Measurements from ENCODE around the gene CYP4Z1.
"Not testable (repeated sequence)": the region's sequence is repeated elsewhere in the genome, so short reads cannot be mapped to it uniquely, and the experiment has no call there.

DNA sequence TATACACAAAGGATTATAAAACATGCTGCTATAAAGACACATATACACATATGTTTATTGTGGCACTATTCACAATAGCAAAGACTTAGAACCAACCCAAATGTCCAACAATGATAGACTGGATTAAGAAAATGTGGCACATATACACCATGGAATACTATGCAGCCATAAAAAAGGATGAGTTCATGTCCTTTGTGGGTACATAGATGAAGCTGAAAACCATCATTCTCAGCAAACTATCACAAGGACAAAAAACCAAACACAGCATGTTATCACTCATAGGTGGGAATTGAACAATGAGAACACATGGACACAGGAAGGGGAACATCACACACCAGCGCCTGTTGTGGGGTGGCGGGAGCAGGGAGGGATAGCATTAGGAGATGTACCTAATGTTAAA, 60.0 kb downstream of the CYP4Z1 start:
- TF ChIP-seq, protein P1, sequence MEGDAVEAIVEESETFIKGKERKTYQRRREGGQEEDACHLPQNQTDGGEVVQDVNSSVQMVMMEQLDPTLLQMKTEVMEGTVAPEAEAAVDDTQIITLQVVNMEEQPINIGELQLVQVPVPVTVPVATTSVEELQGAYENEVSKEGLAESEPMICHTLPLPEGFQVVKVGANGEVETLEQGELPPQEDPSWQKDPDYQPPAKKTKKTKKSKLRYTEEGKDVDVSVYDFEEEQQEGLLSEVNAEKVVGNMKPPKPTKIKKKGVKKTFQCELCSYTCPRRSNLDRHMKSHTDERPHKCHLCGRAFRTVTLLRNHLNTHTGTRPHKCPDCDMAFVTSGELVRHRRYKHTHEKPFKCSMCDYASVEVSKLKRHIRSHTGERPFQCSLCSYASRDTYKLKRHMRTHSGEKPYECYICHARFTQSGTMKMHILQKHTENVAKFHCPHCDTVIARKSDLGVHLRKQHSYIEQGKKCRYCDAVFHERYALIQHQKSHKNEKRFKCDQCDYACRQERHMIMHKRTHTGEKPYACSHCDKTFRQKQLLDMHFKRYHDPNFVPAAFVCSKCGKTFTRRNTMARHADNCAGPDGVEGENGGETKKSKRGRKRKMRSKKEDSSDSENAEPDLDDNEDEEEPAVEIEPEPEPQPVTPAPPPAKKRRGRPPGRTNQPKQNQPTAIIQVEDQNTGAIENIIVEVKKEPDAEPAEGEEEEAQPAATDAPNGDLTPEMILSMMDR (IDR thresholded peaks at IDR 0.05): not testable (repeated sequence)
- not testable (repeated sequence) for TF ChIP-seq POLR2A (IDR thresholded peaks at IDR 0.05)

Data from lower leg skin (tissue), 3 donors.